ENCODE results near the gene FRMD3.

The FRMD3 gene

DNA sequence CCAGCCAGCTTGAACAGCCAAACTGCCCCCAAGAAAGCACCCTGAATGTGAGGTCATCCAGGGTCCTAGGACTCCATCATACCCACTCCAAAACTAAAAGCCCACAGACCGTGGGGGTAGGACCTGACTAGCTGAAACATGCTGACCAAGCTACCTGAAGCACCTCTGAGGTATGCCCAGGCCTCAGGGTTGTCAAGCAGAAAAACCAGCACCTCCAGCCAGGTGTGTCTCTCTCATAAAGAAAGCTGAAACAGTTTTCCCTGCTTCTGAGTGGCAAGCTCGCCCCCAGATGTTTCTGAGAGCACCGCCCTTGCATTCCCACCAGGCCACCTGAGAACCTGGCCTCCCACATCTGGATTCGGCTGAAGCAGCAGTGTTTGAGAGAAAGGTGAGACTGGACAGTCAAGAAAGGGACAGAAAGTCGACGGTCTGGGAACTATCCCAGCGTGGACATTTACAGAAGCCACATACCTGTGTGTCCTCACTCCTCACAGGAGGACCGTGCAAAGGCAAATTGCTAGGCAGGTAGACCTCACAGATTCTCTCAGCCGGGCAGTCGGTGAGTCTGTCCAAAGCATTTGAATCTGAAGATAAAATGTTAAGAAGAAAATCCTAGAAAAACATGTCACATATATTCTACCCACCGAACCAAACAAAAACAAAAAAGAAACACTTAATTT, 319.6 kb downstream of the FRMD3 start:
- DNase-seq, result no peak

DNA sequence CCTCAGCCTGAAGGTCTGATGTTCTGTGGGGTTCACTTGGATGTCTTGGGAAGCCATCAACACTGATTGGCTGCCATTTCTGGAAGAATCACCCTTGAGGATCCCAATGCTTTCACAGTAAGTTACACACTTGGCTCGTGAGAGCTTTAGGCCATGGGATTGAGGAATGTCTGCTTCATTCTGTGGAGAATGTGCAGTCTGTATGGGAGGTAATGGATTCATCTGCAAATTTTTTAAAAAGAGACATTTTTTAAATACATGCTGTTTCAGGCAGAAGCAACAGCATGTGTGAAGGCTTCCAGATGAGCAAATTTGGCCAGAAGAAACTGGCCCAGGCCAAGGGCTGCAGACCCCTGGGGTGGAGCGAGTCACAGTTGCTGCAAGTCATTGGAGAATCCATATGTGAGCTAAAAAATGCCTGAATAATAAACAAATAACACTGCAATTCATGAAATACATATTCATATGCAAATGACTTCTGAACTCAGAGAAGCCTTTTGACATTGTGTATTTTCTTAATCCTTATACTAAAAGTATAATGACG, 328.9 kb downstream of the FRMD3 start:
- no peak for DNase-seq

DNA sequence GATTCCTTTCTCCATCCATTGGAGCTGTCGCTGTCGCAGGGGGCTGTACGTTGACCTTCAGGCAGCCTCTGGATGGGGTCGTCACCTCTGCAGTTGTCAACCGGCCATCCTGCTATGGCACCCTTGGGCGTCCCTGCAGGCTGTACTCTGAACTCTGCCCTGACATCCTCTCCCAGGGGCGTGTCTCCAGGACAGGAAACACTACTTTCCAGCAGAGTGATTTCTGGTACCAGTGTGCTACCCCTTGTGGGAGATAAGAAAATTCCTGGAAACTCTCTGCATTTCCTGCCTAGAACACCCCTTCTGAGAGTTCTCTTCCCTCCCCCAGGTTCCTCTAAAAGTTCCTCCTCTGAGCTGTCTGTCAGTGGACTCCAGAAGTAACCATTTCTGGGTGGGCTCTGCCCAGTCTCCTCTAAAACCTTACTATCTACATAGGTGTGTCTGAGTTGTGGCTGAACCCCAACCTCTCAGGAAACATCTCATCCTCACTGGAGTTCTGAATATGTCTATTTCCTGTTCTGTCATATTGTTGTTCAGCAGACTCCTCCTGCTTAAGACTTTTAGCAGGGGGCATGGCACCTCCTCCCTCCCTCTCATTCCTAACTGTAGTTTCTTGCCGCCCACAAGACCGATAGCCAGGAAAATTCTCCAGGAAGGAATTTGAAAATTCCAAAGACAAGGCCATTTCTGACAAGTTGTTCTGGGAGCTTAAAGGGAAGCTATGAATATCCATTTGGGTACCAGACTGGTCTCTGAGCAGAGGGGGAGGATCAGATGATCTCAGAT, 329.9 kb downstream of the FRMD3 start:
- DNase-seq, result no peak

DNA sequence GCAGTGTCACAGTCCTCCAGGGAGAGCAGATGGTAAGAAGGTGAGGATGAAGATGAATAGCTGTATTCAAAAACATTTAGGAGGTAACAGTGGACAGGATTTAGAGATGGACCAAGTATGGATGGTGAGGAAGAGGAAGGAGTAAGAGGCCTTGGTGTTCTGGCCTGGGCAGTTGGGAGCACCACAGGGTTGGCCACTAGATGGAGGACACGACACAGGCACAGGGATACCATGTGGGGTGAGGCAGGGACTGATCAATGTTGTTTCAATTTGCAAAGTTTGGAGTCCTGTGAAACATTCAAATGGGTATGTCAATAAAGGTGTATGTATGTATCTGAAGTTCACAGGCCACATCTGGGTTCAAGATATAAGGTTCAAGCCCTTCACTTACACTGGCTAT, 334.2 kb downstream of the FRMD3 start:
- no peak for DNase-seq

DNA sequence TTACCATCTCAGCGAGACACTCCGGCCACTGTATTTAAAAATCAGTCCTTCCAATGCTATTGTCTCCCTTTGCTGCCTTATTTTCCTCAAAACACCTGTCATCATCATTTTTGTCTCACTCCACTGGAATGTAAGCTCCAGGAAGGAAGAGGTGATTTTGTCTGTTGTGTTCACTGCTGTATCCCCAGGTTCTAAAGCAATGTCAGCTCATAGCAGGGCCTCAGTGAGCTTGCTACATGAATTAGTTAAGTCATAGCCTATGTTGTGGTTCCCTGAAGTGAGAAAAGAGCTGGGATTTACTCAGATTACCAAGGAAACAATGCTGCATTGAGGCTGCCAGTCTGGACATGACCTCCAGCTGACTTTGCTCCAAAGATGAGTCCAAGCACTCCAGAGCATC, 337.7 kb downstream of the FRMD3 start:
- DNase-seq, result no peak

DNA sequence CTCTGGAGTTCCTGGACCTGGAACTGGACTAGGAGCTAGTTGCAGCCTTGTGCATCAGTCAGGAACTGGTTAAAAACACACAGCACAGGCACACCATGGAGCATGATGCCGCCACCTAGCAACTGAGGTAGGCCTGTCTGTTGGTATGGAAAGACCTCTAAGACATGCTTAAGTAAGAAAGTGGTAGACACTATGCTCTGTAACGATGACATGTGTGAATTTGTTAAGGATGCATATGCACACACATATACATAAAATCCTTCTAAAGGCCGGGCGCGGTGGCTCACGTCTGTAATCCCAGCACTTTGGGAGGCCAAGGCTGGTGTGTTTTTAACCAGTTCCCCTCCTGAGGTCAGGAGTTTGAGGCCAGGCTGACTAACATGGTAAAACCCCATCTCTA, 338.4 kb downstream of the FRMD3 start:
- DNase-seq, result no peak

DNA sequence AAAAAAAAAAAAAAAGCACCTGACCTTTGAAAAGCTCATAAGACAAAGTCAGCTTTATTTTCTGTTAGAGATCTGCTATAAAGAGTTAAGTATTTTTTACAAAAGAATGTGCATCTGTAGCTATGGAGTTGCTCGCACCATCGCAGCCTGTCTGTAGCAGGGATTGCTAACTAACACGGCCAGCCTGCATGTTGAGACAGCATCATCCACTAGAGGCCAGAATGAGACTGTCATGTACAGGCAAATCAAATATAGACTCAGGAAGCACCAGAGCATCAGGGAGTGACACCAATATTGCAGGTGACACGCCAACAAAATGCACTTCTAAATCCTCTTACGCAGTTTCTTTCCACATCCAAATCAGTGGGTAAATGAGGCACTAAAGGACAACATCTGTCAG, 339.0 kb downstream of the FRMD3 start:
- DNase-seq, result no peak

DNA sequence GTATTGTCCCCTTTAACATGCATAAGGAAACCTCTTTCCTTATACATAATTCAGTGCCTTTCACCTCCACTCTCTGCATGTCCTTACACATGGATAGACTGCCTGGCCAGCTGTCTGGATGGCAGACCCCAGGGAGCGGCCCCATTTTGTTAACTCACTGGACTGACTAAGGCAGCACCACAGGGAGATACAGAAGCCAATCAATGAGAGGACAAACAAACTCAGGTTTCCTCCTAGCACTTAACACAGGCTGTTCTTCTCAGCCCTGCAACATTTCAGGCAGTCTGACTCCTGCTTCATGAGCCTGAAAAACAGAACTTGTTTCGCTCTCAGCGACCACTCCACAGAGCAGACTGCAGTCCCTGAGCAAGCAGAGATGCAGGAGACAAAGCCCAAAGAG, 339.8 kb downstream of the FRMD3 start:
- DNase-seq, result no peak

DNA sequence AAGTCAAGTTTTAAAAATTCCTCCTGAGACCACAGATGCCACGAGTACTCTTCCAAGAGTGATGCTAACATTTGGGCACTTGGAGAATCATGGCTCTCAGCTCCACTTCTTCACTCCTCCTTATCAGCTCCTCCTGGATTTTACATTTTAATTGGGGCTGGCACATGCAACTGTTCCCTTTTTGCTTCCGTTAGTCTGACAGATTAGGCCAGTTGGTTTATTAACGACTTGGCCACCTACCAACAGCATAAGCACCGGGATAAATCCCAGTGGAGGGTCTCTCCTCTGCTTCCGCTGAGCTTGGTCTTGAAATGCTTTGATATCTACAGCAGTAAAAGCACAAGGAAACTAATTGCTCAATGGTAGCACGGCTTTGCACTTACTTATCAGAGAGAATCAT, 340.6 kb downstream of the FRMD3 start:
- no peak for DNase-seq

DNA sequence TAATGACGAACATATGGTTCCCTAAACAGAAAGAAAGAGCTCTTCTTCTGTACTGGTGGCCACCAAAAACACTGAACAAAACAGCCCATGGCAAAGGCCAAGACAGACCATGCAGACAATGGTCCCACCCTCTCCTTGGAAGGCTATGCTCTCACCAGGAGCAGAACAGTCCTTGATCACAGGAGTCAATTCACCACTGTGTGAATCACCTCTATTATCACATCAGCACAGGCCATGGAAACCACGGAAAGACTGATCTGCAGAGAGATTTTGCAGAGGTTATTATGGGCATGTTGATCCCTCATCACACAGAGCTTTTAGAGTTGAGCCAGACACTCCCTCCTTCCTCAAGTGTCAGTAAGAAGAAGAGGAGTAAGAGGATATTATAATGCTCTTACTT, 341.3 kb downstream of the FRMD3 start:
- no peak for DNase-seq

All from activated CD8-positive, alpha-beta memory T cell treated with anti-CD3 and anti-CD28 coated beads, Interleukin-2, amount 50 U/mL, for 48 hours (primary cell).